ENCODE measurements around the gene IGSF9B. TPM values are rescaled to one million over a fixed set of nuclear protein-coding genes. Genes with fewer than 3 reads are reported as not detected.

Gene IGSF9B
- total and polyA plus RNA-seq, 4 donors, result 0.07 to 0.33 (median 0.09) TPM; not detected in 1

DNA sequence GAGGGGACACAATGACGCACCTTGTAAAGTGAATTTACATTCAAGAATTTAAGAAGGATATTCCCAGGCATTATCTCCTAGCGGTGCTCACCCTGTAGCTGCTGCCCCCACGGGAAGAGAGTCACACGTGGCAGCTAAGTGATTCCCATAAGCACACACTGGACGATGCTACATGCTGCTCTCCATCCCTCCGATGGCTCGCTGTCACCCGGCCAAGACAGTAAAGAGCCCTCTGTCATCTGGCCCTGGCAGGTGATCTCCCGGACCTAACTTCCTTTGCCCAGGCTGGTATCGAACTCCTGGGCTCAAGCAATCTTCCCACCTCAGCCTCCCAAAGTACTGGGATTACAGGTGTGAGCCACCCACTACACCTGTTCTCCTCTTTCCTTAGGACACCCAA, 39.9 kb upstream of the IGSF9B start:
- no peaks in the 10 kb centered on the region for H3K36me3 ChIP-seq (ENCODE audit: control insufficient read depth in 4 of 4, insufficient read depth in 3 of 4, low read depth in 1 of 4, low read length in 3 of 4)
- WGBS, result 74% methylated on average over 10 of the region's 10 CpGs

DNA sequence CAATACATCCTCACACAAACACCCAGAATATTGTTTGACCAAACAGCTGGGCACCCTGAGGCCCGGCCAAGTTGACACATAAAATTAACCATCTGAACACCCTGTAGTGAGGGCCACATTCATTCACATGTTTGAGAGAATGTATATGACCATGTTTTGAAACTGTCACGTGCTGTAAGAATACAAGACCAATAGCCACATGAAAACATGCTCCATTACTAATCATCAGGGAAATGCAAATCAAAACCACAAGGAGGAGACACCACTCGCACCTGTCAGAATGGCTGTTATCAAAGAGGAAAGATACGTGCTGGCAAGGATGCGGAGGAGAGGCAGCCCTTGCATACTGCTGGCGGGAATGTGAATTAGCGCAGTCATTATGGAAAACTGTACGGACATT, 38.3 kb upstream of the IGSF9B start:
- Histone ChIP-seq H3K36me3 (ENCODE audit: control insufficient read depth in 4 of 4, insufficient read depth in 3 of 4, low read depth in 1 of 4, low read length in 3 of 4) (no peaks in the 10 kb centered on the region), H3K27ac (ENCODE audit: low read depth in 1 of 2, low read length in 2 of 2) (no peak overlapping the region), H3K9ac (ENCODE audit: low read depth in 1 of 2, low read length in 2 of 2) (no peak overlapping the region), H3K4me3 (ENCODE audit: low read depth in 1 of 3, low read length in 3 of 3) (no peak overlapping the region), H3K9me3 (ENCODE audit: control insufficient read depth in 4 of 4, low read length in 3 of 4) (peaks cover 0 to 4% (median 0%) of the 10 kb centered on the region in 4 donors), H3K4me1 (ENCODE audit: control insufficient read depth in 4 of 4, insufficient read depth in 4 of 4, low read length in 3 of 4) (no peaks in the 10 kb centered on the region), H3K27me3 (ENCODE audit: control insufficient read depth in 4 of 4, insufficient read depth in 4 of 4, low read length in 3 of 4) (peaks cover 0 to 3% (median 0%) of the 10 kb centered on the region in 4 donors)
- no peak for TF ChIP-seq FOXA1 (IDR thresholded peaks at IDR 0.05)
- TF ChIP-seq, protein P1, sequence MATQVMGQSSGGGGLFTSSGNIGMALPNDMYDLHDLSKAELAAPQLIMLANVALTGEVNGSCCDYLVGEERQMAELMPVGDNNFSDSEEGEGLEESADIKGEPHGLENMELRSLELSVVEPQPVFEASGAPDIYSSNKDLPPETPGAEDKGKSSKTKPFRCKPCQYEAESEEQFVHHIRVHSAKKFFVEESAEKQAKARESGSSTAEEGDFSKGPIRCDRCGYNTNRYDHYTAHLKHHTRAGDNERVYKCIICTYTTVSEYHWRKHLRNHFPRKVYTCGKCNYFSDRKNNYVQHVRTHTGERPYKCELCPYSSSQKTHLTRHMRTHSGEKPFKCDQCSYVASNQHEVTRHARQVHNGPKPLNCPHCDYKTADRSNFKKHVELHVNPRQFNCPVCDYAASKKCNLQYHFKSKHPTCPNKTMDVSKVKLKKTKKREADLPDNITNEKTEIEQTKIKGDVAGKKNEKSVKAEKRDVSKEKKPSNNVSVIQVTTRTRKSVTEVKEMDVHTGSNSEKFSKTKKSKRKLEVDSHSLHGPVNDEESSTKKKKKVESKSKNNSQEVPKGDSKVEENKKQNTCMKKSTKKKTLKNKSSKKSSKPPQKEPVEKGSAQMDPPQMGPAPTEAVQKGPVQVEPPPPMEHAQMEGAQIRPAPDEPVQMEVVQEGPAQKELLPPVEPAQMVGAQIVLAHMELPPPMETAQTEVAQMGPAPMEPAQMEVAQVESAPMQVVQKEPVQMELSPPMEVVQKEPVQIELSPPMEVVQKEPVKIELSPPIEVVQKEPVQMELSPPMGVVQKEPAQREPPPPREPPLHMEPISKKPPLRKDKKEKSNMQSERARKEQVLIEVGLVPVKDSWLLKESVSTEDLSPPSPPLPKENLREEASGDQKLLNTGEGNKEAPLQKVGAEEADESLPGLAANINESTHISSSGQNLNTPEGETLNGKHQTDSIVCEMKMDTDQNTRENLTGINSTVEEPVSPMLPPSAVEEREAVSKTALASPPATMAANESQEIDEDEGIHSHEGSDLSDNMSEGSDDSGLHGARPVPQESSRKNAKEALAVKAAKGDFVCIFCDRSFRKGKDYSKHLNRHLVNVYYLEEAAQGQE (IDR thresholded peaks at IDR 0.05), result no peak
- TF ChIP-seq SP1 (IDR thresholded peaks at IDR 0.05), result no peak
- TF ChIP-seq HNF4G (IDR thresholded peaks at IDR 0.05), result no peak
- no peak for TF ChIP-seq TAF1 (conservative IDR thresholded peaks at IDR 0.05)
- TF ChIP-seq, protein P2, sequence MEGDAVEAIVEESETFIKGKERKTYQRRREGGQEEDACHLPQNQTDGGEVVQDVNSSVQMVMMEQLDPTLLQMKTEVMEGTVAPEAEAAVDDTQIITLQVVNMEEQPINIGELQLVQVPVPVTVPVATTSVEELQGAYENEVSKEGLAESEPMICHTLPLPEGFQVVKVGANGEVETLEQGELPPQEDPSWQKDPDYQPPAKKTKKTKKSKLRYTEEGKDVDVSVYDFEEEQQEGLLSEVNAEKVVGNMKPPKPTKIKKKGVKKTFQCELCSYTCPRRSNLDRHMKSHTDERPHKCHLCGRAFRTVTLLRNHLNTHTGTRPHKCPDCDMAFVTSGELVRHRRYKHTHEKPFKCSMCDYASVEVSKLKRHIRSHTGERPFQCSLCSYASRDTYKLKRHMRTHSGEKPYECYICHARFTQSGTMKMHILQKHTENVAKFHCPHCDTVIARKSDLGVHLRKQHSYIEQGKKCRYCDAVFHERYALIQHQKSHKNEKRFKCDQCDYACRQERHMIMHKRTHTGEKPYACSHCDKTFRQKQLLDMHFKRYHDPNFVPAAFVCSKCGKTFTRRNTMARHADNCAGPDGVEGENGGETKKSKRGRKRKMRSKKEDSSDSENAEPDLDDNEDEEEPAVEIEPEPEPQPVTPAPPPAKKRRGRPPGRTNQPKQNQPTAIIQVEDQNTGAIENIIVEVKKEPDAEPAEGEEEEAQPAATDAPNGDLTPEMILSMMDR (IDR thresholded peaks at IDR 0.05; ENCODE audit: low read depth, low read length, missing input control), result no peak
- TF ChIP-seq, protein P3, sequence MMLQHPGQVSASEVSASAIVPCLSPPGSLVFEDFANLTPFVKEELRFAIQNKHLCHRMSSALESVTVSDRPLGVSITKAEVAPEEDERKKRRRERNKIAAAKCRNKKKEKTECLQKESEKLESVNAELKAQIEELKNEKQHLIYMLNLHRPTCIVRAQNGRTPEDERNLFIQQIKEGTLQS (IDR thresholded peaks at IDR 0.05), result no peak
- no peak for TF ChIP-seq EGR1 (IDR thresholded peaks at IDR 0.05; ENCODE audit: low read depth in 2 of 2)
- TF ChIP-seq, protein P4, sequence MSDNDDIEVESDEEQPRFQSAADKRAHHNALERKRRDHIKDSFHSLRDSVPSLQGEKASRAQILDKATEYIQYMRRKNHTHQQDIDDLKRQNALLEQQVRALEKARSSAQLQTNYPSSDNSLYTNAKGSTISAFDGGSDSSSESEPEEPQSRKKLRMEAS (IDR thresholded peaks at IDR 0.05), result no peak
- no peak for TF ChIP-seq YY1 (IDR thresholded peaks at IDR 0.05)
- TF ChIP-seq RXRA (IDR thresholded peaks at IDR 0.05), result no peak
- TF ChIP-seq, protein P5, sequence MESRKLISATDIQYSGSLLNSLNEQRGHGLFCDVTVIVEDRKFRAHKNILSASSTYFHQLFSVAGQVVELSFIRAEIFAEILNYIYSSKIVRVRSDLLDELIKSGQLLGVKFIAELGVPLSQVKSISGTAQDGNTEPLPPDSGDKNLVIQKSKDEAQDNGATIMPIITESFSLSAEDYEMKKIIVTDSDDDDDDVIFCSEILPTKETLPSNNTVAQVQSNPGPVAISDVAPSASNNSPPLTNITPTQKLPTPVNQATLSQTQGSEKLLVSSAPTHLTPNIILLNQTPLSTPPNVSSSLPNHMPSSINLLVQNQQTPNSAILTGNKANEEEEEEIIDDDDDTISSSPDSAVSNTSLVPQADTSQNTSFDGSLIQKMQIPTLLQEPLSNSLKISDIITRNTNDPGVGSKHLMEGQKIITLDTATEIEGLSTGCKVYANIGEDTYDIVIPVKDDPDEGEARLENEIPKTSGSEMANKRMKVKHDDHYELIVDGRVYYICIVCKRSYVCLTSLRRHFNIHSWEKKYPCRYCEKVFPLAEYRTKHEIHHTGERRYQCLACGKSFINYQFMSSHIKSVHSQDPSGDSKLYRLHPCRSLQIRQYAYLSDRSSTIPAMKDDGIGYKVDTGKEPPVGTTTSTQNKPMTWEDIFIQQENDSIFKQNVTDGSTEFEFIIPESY (IDR thresholded peaks at IDR 0.05), result no peak
- TF ChIP-seq HNF4A (conservative IDR thresholded peaks at IDR 0.05), result no peak
- no peak for TF ChIP-seq GABPA (IDR thresholded peaks at IDR 0.05 in 1 of 2, conservative IDR thresholded peaks at IDR 0.05 in 1 of 2)
- TF ChIP-seq JUND (IDR thresholded peaks at IDR 0.05), result no peak
- WGBS, result 71% methylated on average over 8 of the region's 8 CpGs
- no peak for DNase-seq (ENCODE audit: low spot score)

More for the DNA sequence above, 39.9 kb upstream of the IGSF9B start:
- H3K27me3 ChIP-seq (ENCODE audit: control insufficient read depth in 4 of 4, insufficient read depth in 4 of 4, low read length in 3 of 4), result no peaks in the 10 kb centered on the region
- no peak for DNase-seq (ENCODE audit: low spot score)
- H3K4me1 ChIP-seq (ENCODE audit: control insufficient read depth in 4 of 4, insufficient read depth in 4 of 4, low read length in 3 of 4), result no peaks in the 10 kb centered on the region
- no peak overlapping the region for H3K27ac ChIP-seq (ENCODE audit: low read depth in 1 of 2, low read length in 2 of 2)
- TF ChIP-seq NR2F2 (IDR thresholded peaks at IDR 0.05) (no peak), RXRA (IDR thresholded peaks at IDR 0.05) (no peak), HNF4G (IDR thresholded peaks at IDR 0.05) (no peak), FOXA2 (IDR thresholded peaks at IDR 0.05) (no peak), YY1 (IDR thresholded peaks at IDR 0.05) (no peak), JUND (IDR thresholded peaks at IDR 0.05) (no peak)
- TF ChIP-seq, protein P5 (IDR thresholded peaks at IDR 0.05), result no peak
- H3K9me3 ChIP-seq (ENCODE audit: control insufficient read depth in 4 of 4, low read length in 3 of 4), result peaks cover 0 to 4% (median 0%) of the 10 kb centered on the region in 4 donors
- no peak overlapping the region for H3K9ac ChIP-seq (ENCODE audit: low read depth in 1 of 2, low read length in 2 of 2)
- no peak overlapping the region for H3K4me3 ChIP-seq (ENCODE audit: low read depth in 1 of 3, low read length in 3 of 3)

Data from liver (tissue), 9 donors.